ENCODE data around the gene PNP.

PNP gene

GRCh38 chr14:20476776-20477175 is 7.6 kb downstream of the PNP start:
- Histone ChIP-seq H3K4me2 (ENCODE audit: low read length) (no peak overlapping the region), H3K9me2 (ENCODE audit: low read depth, low read length) (no peaks in the 10 kb centered on the region), H3K4me1 (ENCODE audit: insufficient read depth, low read length, severe bottlenecking) (peaks cover 4% of the 10 kb centered on the region), H3K79me2 (ENCODE audit: insufficient read depth, low read length) (peaks cover 1% of the 10 kb centered on the region; the same call in 1 of the 2 replicates), H3K27ac (ENCODE audit: low read depth, low read length, poor library complexity, severe bottlenecking) (peak overlapping the region; percentile 22), H3K9me3 (ENCODE audit: low read length) (no peaks in the 10 kb centered on the region), H3K9ac (ENCODE audit: low read length) (no peak overlapping the region), H4K20me1 (ENCODE audit: insufficient read depth, low read length) (no peaks in the 10 kb centered on the region), H3K36me3 (ENCODE audit: insufficient read depth, low read length) (peaks cover 76% of the 10 kb centered on the region), H3K4me3 (ENCODE audit: low read depth, low read length, poor library complexity, severe bottlenecking) (no peak overlapping the region), H3K27me3 (ENCODE audit: insufficient read depth, low read length) (no peaks in the 10 kb centered on the region), H3F3A (ENCODE audit: insufficient read depth, low read length) (no peaks in the 10 kb centered on the region), H2AFZ (ENCODE audit: low read length) (no peak overlapping the region)
- TF ChIP-seq CTCF (IDR thresholded peaks at IDR 0.05; ENCODE audit: low read length): no peak
- no peak for TF ChIP-seq EZH2 (IDR thresholded peaks at IDR 0.05; ENCODE audit: borderline replicate concordance, low read length)

- Histone ChIP-seq H2AFZ (ENCODE audit: low read length) (no peak overlapping the region), H3F3A (ENCODE audit: insufficient read depth, low read length) (no peaks in the 10 kb centered on the region), H3K4me2 (ENCODE audit: low read length) (no peak overlapping the region), H4K20me1 (ENCODE audit: insufficient read depth, low read length) (no peaks in the 10 kb centered on the region), H3K9ac (ENCODE audit: low read length) (no peak overlapping the region), H3K27me3 (ENCODE audit: insufficient read depth, low read length) (no peaks in the 10 kb centered on the region), H3K79me2 (ENCODE audit: insufficient read depth, low read length) (no peaks in the 10 kb centered on the region), H3K9me3 (ENCODE audit: low read length) (no peaks in the 10 kb centered on the region), H3K36me3 (ENCODE audit: insufficient read depth, low read length) (peaks cover 70% of the 10 kb centered on the region), H3K4me3 (ENCODE audit: low read depth, low read length, poor library complexity, severe bottlenecking) (no peak overlapping the region), H3K9me2 (ENCODE audit: low read depth, low read length) (no peaks in the 10 kb centered on the region), H3K4me1 (ENCODE audit: insufficient read depth, low read length, severe bottlenecking) (no peaks in the 10 kb centered on the region), H3K27ac (ENCODE audit: low read depth, low read length, poor library complexity, severe bottlenecking) (peak overlapping the region; percentile 22)
- TF ChIP-seq EZH2 (IDR thresholded peaks at IDR 0.05; ENCODE audit: borderline replicate concordance, low read length) (no peak), CTCF (IDR thresholded peaks at IDR 0.05; ENCODE audit: low read length) (no peak)
Observed at GRCh38 chr14:20477211-20477876, 8.1 kb downstream of the PNP start.

- H4K20me1 ChIP-seq (ENCODE audit: insufficient read depth, low read length): no peaks in the 10 kb centered on the region
- H3K9me2 ChIP-seq (ENCODE audit: low read depth, low read length): no peaks in the 10 kb centered on the region
- no peak overlapping the region for H3K4me3 ChIP-seq (ENCODE audit: low read depth, low read length, poor library complexity, severe bottlenecking)
- no peak overlapping the region for H3K4me2 ChIP-seq (ENCODE audit: low read length)
- H3K9ac ChIP-seq (ENCODE audit: low read length): no peak overlapping the region
- no peak overlapping the region for H2AFZ ChIP-seq (ENCODE audit: low read length)
- H3K27ac ChIP-seq (ENCODE audit: low read depth, low read length, poor library complexity, severe bottlenecking): no peak overlapping the region
- H3K9me3 ChIP-seq (ENCODE audit: low read length): no peaks in the 10 kb centered on the region
- no peaks in the 10 kb centered on the region for H3F3A ChIP-seq (ENCODE audit: insufficient read depth, low read length)
- H3K4me1 ChIP-seq (ENCODE audit: insufficient read depth, low read length, severe bottlenecking): no peaks in the 10 kb centered on the region
- no peak for TF ChIP-seq EZH2 (IDR thresholded peaks at IDR 0.05; ENCODE audit: borderline replicate concordance, low read length)
- TF ChIP-seq CTCF (IDR thresholded peaks at IDR 0.05; ENCODE audit: low read length): no peak
- no peaks in the 10 kb centered on the region for H3K79me2 ChIP-seq (ENCODE audit: insufficient read depth, low read length)
- H3K27me3 ChIP-seq (ENCODE audit: insufficient read depth, low read length): no peaks in the 10 kb centered on the region
- peaks cover 55% of the 10 kb centered on the region for H3K36me3 ChIP-seq (ENCODE audit: insufficient read depth, low read length)
Observed at GRCh38 chr14:20478894-20479293, 9.7 kb downstream of the PNP start.

All from OCI-LY1 (cell line).